NOMO-1 treated with DMSO at 0.1 percent for 48 hours (cell line): Measurements from ENCODE around the gene COL4A2.

Experiments used
- DNase-seq: peaks from one replicate; lab custom pipeline; 2025; ENCODE audit not compliant: unreplicated experiment; lab: John Stamatoyannopoulos, UW

Gene COL4A2

GRCh38 chr13:110289661-110290060 is 17.4 kb upstream of the COL4A2 start:
- no peak for DNase-seq

- DNase-seq: no peak
Observed at GRCh38 chr13:110290153-110290552, 16.9 kb upstream of the COL4A2 start.

- no peak for DNase-seq
Observed at GRCh38 chr13:110290826-110291225, 16.3 kb upstream of the COL4A2 start.

- DNase-seq: no peak
Observed at GRCh38 chr13:110291286-110291685, 15.8 kb upstream of the COL4A2 start.

- DNase-seq: no peak
Observed at GRCh38 chr13:110293037-110293436, 14.0 kb upstream of the COL4A2 start.

GRCh38 chr13:110293649-110294048 is 13.4 kb upstream of the COL4A2 start:
- DNase-seq: no peak

GRCh38 chr13:110294146-110294545 is 12.9 kb upstream of the COL4A2 start:
- DNase-seq: no peak

- no peak for DNase-seq
Observed at GRCh38 chr13:110294622-110295021, 12.5 kb upstream of the COL4A2 start.

- no peak for DNase-seq
Observed at GRCh38 chr13:110297011-110297410, 10.1 kb upstream of the COL4A2 start.

GRCh38 chr13:110297766-110298504 is 9.1 kb upstream of the COL4A2 start:
- no peak for DNase-seq

GRCh38 chr13:110298505-110299282 is 8.4 kb upstream of the COL4A2 start:
- no peak for DNase-seq

GRCh38 chr13:110299283-110299840 is 7.7 kb upstream of the COL4A2 start:
- no peak for DNase-seq

- DNase-seq: no peak
Observed at GRCh38 chr13:110300090-110300815, 6.8 kb upstream of the COL4A2 start.

- no peak for DNase-seq
Observed at GRCh38 chr13:110301083-110301482, 6.0 kb upstream of the COL4A2 start.

GRCh38 chr13:110301606-110302553 is 5.2 kb upstream of the COL4A2 start:
- DNase-seq: no peak

- no peak for DNase-seq
Observed at GRCh38 chr13:110302997-110303396, 4.1 kb upstream of the COL4A2 start.

- no peak for DNase-seq
Observed at GRCh38 chr13:110303644-110304043, 3.4 kb upstream of the COL4A2 start.

GRCh38 chr13:110304256-110304655 is 2.8 kb upstream of the COL4A2 start:
- DNase-seq: no peak

GRCh38 chr13:110305001-110305400 is 2.1 kb upstream of the COL4A2 start:
- no peak for DNase-seq

GRCh38 chr13:110305544-110305943 is 1.5 kb upstream of the COL4A2 start:
- no peak for DNase-seq
